Calu3 (cell line): ENCODE measurements around the gene MPV17L2. TPM values are rescaled to one million over a fixed set of nuclear protein-coding genes. Genes with fewer than 3 reads are reported as not detected.

Experiments used
- BruUV-seq: library from RNA; stranded (reverse); fragments of 400-500 nt; replicated peaks from 2 replicates; lab custom pipeline; 2021; lab: Mats Ljungman, UMichigan
- CTCF ChIA-PET: fragments of 300-600 bp; sonication (Branson Sonifier 250); formaldehyde crosslinking; loops from one replicate; lab custom pipeline; 2022; ENCODE audit warnings: antibody characterized with exemption; lab: Charles Lee
- DNase-seq: peaks from one replicate; pipeline ENCODE4 v3.0.0; 2022
- H3K27ac Mint-ChIP-seq: one replicate; pipeline ENCODE4 v1.8.0; 2022; ENCODE audit warnings: mixed read lengths; ENCODE audit not compliant: unreplicated experiment
- H3K27me3 Mint-ChIP-seq: one replicate; pipeline ENCODE4 v1.8.0; 2022; ENCODE audit warnings: mixed read lengths; ENCODE audit not compliant: unreplicated experiment
- H3K36me3 Mint-ChIP-seq: one replicate; pipeline ENCODE4 v1.8.0; 2022; ENCODE audit warnings: mild to moderate bottlenecking, moderate library complexity, mixed read lengths; ENCODE audit not compliant: insufficient read depth, unreplicated experiment
- H3K4me1 Mint-ChIP-seq: one replicate; pipeline ENCODE4 v1.8.0; 2022; ENCODE audit warnings: mild to moderate bottlenecking, low read depth, mixed read lengths; ENCODE audit not compliant: unreplicated experiment
- H3K4me3 Mint-ChIP-seq: one replicate; pipeline ENCODE4 v1.8.0; 2022; ENCODE audit warnings: mild to moderate bottlenecking, low read depth, moderate library complexity, mixed read lengths; ENCODE audit not compliant: unreplicated experiment
- H3K9me3 Mint-ChIP-seq: one replicate; pipeline ENCODE4 v1.8.0; 2022; ENCODE audit warnings: low read depth, mixed read lengths; ENCODE audit not compliant: unreplicated experiment
- CTCF ChIP-seq: fragments of 200-600 bp; IDR thresholded peaks from one replicate; pipeline ENCODE4 v1.8.0; 2022; ENCODE audit warnings: antibody characterized with exemption; ENCODE audit not compliant: unreplicated experiment
- intact Hi-C: fragments of 100-400 bp; cut with micrococcal nuclease; formaldehyde crosslinking; loops from one replicate; pipeline ENCODE4 v1.10.0; 2022; ENCODE audit not compliant: unreplicated experiment
- total RNA-seq: library from RNA; stranded (reverse); gene quantifications from 2 replicates; pipeline ENCODE4 v1.2.3, GENCODE V29; 2022

MPV17L2 gene
- total RNA-seq, 1 experiment from 2014 or later, result 10.9 TPM

GRCh38 chr19:18214779-18215433 is 21.9 kb downstream of the MPV17L2 start:
- Mint-ChIP-seq H3K9me3 (no peaks in the 10 kb centered on the region), H3K4me3 (no peak overlapping the region)
- intact Hi-C loops, result no loop called here

GRCh38 chr19:18216789-18217188 is 23.8 kb downstream of the MPV17L2 start:
- H3K27ac Mint-ChIP-seq, result no peak overlapping the region
- no peak overlapping the region for H3K4me3 Mint-ChIP-seq
- H3K4me1 Mint-ChIP-seq, result no peaks in the 10 kb centered on the region
- CTCF ChIA-PET, result no interaction called here
- no TSS peak for BruUV-seq
- no peak for TF ChIP-seq CTCF
- intact Hi-C loops, result no loop called here
- no peaks in the 10 kb centered on the region for H3K36me3 Mint-ChIP-seq
- peaks cover 26% of the 10 kb centered on the region for H3K27me3 Mint-ChIP-seq
- DNase-seq, result no peak
- H3K9me3 Mint-ChIP-seq, result no peaks in the 10 kb centered on the region

More at GRCh38 chr19:18214779-18215433, 21.9 kb downstream of the MPV17L2 start:
- Mint-ChIP-seq H3K27me3 (peaks cover 32% of the 10 kb centered on the region), H3K27ac (no peak overlapping the region), H3K4me1 (no peaks in the 10 kb centered on the region), H3K36me3 (no peaks in the 10 kb centered on the region)
- no peak for DNase-seq
- BruUV-seq, result no TSS peak
- TF ChIP-seq CTCF, result no peak
- CTCF ChIA-PET, result interaction anchor here (0.7 kb wide), 1 partner anchor 10 kb away, joined by 3 read pairs; no protein-coding TSS in a partner anchor

- no peaks in the 10 kb centered on the region for H3K9me3 Mint-ChIP-seq
- intact Hi-C loops, result no loop called here
- no peaks in the 10 kb centered on the region for H3K36me3 Mint-ChIP-seq
- CTCF ChIA-PET, result no interaction called here
- BruUV-seq, result no TSS peak
- H3K27me3 Mint-ChIP-seq, result peaks cover 24% of the 10 kb centered on the region
- no peak for TF ChIP-seq CTCF
- H3K27ac Mint-ChIP-seq, result no peak overlapping the region
- no peaks in the 10 kb centered on the region for H3K4me1 Mint-ChIP-seq
- H3K4me3 Mint-ChIP-seq, result no peak overlapping the region
- DNase-seq, result no peak
Observed at GRCh38 chr19:18218159-18218558, 25.1 kb downstream of the MPV17L2 start.

GRCh38 chr19:18218600-18218999 is 25.6 kb downstream of the MPV17L2 start:
- no peak for DNase-seq
- intact Hi-C loops, result no loop called here
- CTCF ChIA-PET, result no interaction called here
- TF ChIP-seq CTCF, result no peak
- Mint-ChIP-seq H3K36me3 (peaks cover 2% of the 10 kb centered on the region), H3K4me1 (no peaks in the 10 kb centered on the region), H3K9me3 (no peaks in the 10 kb centered on the region), H3K27me3 (peaks cover 24% of the 10 kb centered on the region), H3K4me3 (no peak overlapping the region), H3K27ac (no peak overlapping the region)
- BruUV-seq, result no TSS peak
